Endodermal cell (in vitro differentiated cells): Measurements from ENCODE around the gene SIM1. TPM values are rescaled to one million over a fixed set of nuclear protein-coding genes. Genes with fewer than 3 reads are reported as not detected.

ENCODE experiments used
- DNase-seq: peaks from one replicate; pipeline ENCODE4 v3.0.0-alpha.2; 2017
- H3K27ac ChIP-seq: 2 replicates; pipeline ENCODE4 v1.5.1; 2013; ENCODE audit warnings: mild to moderate bottlenecking, low read depth, low read length, moderate library complexity
- H3K27me3 ChIP-seq: 2 replicates; pipeline ENCODE4 v1.6.1; 2013; ENCODE audit warnings: mild to moderate bottlenecking, low read length, moderate library complexity; ENCODE audit not compliant: insufficient read depth, control insufficient read depth, poor library complexity, severe bottlenecking
- H3K36me3 ChIP-seq: 2 replicates; pipeline ENCODE4 v1.7.0; 2013; ENCODE audit warnings: mild to moderate bottlenecking, low read length, moderate library complexity; ENCODE audit not compliant: control insufficient read depth, insufficient read depth
- H3K4me1 ChIP-seq: one replicate; pipeline ENCODE4 v1.7.0; 2013; ENCODE audit warnings: low read length; ENCODE audit not compliant: control insufficient read depth, insufficient read depth
- H3K4me3 ChIP-seq: 2 replicates; pipeline ENCODE4 v1.5.1; 2013; ENCODE audit warnings: mild to moderate bottlenecking, low read length, moderate library complexity
- H3K9ac ChIP-seq: 2 replicates; pipeline ENCODE4 v1.6.1; 2013; ENCODE audit warnings: mild to moderate bottlenecking, low read length, moderate library complexity; ENCODE audit not compliant: poor library complexity, severe bottlenecking; ENCODE audit errors: extremely low read depth
- H3K9me3 ChIP-seq: 2 replicates; pipeline ENCODE4 v1.6.1; 2013; ENCODE audit warnings: mild to moderate bottlenecking, low read length, moderate library complexity; ENCODE audit not compliant: control insufficient read depth
- H3K27ac Mint-ChIP-seq: 2 replicates; pipeline ENCODE4 v1.8.0; 2020; ENCODE audit warnings: mixed read lengths
- H3K27me3 Mint-ChIP-seq: 2 replicates; pipeline ENCODE4 v1.8.0; 2021; ENCODE audit warnings: mild to moderate bottlenecking, mixed read lengths; ENCODE audit not compliant: insufficient read depth
- H3K36me3 Mint-ChIP-seq: 2 replicates; pipeline ENCODE4 v1.8.0; 2020; ENCODE audit warnings: low read depth, mixed read lengths
- H3K4me1 Mint-ChIP-seq: 2 replicates; pipeline ENCODE4 v1.8.0; 2020; ENCODE audit warnings: mixed read lengths
- H3K4me3 Mint-ChIP-seq: 2 replicates; pipeline ENCODE4 v1.8.0; 2020; ENCODE audit warnings: mild to moderate bottlenecking, moderate library complexity, mixed read lengths
- H3K9me3 Mint-ChIP-seq: 2 replicates; pipeline ENCODE4 v1.8.0; 2020; ENCODE audit warnings: mild to moderate bottlenecking, mixed read lengths
- WGBS, 2 experiments: methylation state at CpG; one replicate each; pipeline versions ENCODE4 v1.1.5 to v1.1.7; 2013; ENCODE audit warnings: missing lambda C conversion rate in 2 of 2, mixed read lengths in 1 of 2; ENCODE audit not compliant: insufficient coverage in 1 of 2, insufficient read length in 1 of 2; 5-methylcytosine and 5-hydroxymethylcytosine counted together
- total RNA-seq, 2 donors: library from RNA; stranded (reverse); fragmentation: NEBNext Ultra II Directional in 1 of 2; extraction: Animal tissue kit (Norgen Biotek cat#: 25700) in 1 of 2; gene quantifications; 2 replicates in 1 of 2; 3 replicates in 1 of 2; pipeline ENCODE4 v1.2.1, GENCODE V29; 2021
- TF ChIP-seq, protein P1 (sequence below): fragments of 200-600 bp; sonication (generic); conservative IDR thresholded peaks from 2 replicates; pipeline ENCODE4 v1.5.0; 2021; ENCODE audit warnings: antibody characterized with exemption, mild to moderate bottlenecking

Gene SIM1
- total RNA-seq, 2 donors from 2014 or later: 0.07 to 0.31 TPM

DNA sequence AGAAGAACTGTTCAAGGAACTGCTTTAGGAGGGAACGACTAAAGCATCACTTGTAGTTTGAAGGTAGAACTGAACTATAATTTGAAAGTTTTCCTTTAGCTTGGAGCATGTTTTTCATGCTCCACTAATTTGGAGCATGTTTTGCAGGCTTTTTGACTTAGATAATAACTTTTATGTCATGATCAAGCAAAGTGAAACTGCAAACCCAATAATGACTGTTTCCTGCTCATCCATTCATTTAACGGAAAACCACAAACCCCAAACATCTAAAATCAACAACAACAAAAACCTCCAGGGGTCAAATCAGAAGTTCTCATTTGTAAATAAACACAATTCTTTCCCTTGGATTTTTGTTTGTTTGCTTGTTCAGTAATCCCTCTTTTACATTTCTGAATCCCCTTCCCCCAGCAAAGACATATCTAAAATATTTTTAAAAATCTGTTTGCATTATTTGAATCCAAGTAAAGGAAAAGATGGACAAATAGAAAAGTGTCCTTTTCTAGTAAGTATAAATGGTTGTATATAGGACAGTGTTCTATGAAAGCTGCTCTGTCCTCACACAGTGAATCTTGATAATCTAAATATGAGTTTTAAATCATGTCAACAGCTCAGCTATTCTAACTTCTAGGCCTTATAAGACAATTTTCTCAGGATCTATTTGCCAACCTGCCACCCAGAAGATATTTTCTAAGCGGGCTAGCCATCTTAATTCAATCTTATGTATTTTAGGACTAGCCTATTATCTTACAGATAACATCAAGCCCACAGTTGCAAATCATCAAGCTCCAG lies 2.6 kb downstream of the SIM1 start:
- no peaks in the 10 kb centered on the region for H3K9me3 ChIP-seq
- H3K27me3 ChIP-seq: peaks cover 100% of the 10 kb centered on the region
- whole genome bisulfite sequencing, 2 experiments: 0 to 3% methylated on average over 3 of the region's 3 CpGs
- DNase-seq: no peak
- peak overlapping the region; percentile 50 for H3K4me3 Mint-ChIP-seq
- no peaks in the 10 kb centered on the region for H3K27me3 Mint-ChIP-seq
- H3K9me3 Mint-ChIP-seq: no peaks in the 10 kb centered on the region
- H3K4me3 ChIP-seq: peak overlapping the region; percentile 78
- TF ChIP-seq, protein P1, sequence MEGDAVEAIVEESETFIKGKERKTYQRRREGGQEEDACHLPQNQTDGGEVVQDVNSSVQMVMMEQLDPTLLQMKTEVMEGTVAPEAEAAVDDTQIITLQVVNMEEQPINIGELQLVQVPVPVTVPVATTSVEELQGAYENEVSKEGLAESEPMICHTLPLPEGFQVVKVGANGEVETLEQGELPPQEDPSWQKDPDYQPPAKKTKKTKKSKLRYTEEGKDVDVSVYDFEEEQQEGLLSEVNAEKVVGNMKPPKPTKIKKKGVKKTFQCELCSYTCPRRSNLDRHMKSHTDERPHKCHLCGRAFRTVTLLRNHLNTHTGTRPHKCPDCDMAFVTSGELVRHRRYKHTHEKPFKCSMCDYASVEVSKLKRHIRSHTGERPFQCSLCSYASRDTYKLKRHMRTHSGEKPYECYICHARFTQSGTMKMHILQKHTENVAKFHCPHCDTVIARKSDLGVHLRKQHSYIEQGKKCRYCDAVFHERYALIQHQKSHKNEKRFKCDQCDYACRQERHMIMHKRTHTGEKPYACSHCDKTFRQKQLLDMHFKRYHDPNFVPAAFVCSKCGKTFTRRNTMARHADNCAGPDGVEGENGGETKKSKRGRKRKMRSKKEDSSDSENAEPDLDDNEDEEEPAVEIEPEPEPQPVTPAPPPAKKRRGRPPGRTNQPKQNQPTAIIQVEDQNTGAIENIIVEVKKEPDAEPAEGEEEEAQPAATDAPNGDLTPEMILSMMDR: no peak
- H3K27ac Mint-ChIP-seq: no peak overlapping the region
- no peaks in the 10 kb centered on the region for H3K36me3 Mint-ChIP-seq
- peaks cover 53% of the 10 kb centered on the region for H3K4me1 Mint-ChIP-seq
- no peaks in the 10 kb centered on the region for H3K36me3 ChIP-seq
- no peak overlapping the region for H3K9ac ChIP-seq
- H3K4me1 ChIP-seq: peaks cover 5% of the 10 kb centered on the region
- no peak overlapping the region for H3K27ac ChIP-seq

DNA sequence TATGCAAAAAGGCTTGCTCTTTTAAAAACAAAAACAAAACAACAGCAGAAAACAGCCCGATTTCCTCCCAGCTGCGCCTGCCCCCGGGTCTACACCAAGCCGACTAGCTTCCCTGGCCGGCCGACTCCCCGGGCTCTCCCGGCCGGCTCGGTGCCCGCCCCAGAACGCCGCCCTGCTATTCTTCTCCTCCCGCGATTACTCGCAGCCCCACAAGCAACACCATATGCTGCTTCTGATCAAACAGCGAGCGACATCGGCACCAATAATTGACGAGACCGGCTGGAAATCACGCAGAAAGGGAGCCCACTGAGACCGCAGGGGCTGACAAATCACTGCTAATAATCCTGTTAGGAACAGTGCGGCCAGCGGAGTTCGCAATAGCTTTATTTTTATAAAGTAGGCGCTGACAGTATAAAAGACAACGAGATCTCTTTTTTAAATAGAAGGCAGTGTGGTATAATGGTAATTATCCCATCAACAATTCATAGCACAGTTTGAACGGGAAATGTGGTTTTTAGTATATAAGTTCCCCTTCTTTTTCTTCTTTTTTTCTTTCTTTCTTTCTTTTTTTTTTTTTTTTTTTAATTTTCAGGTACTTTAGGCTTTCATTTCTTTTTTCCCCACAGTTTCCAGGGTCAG lies 3.3 kb downstream of the SIM1 start:
- DNase-seq: peak; percentile 84
- Mint-ChIP-seq H3K4me3 (peak overlapping the region; percentile 50), H3K4me1 (peaks cover 53% of the 10 kb centered on the region)

DNA sequence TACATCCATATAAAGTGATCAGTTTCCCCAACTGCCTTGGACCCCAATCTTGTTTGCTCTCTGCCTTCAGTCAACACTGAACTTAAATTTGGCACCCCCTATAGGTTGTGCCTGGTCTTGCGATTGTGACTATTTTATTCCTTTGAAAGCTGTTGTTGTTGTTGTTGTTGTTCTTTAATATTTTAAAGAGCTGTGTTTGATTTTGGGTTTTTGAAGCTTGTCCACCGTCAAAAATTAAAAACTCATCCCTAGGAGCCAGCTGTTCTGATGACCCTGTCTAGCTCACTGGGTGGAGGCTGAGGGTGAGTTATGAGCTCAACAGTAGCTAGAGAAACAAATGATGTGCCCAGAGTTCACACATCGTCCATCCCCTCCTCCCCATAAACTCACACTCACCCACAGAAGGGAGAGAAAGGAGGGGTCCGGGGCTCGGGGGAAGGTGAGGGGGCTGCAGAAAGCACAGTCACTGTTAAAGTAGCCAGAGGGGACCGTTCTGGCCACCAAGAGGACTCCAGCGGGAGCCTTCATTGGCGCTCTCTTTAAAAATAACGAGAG lies 4.0 kb downstream of the SIM1 start:
- Histone ChIP-seq H3K36me3 (no peaks in the 10 kb centered on the region), H3K9ac (no peak overlapping the region), H3K9me3 (no peaks in the 10 kb centered on the region), H3K27ac (no peak overlapping the region), H3K4me3 (peak overlapping the region; percentile 78), H3K27me3 (peaks cover 100% of the 10 kb centered on the region), H3K4me1 (peaks cover 8% of the 10 kb centered on the region)
- Mint-ChIP-seq H3K9me3 (no peaks in the 10 kb centered on the region), H3K27ac (no peak overlapping the region), H3K4me3 (peak overlapping the region; percentile 50), H3K36me3 (no peaks in the 10 kb centered on the region), H3K27me3 (no peaks in the 10 kb centered on the region), H3K4me1 (peaks cover 52% of the 10 kb centered on the region)
- WGBS, 2 experiments: 0 to 1% methylated on average over 1 to 8 of the region's 9 CpGs
- TF ChIP-seq, protein P1: peak; percentile 85
- peak; percentile 83 for DNase-seq

More for the DNA sequence above, 3.3 kb downstream of the SIM1 start:
- H3K27me3 Mint-ChIP-seq: no peaks in the 10 kb centered on the region
- H3K4me1 ChIP-seq: peaks cover 8% of the 10 kb centered on the region
- peak overlapping the region; percentile 78 for H3K4me3 ChIP-seq
- H3K9ac ChIP-seq: no peak overlapping the region
- H3K36me3 Mint-ChIP-seq: no peaks in the 10 kb centered on the region
- H3K27ac ChIP-seq: no peak overlapping the region
- WGBS, 2 experiments: 1 to 2% methylated on average over 7 to 27 of the region's 29 CpGs
- no peaks in the 10 kb centered on the region for H3K9me3 Mint-ChIP-seq
- no peaks in the 10 kb centered on the region for H3K9me3 ChIP-seq
- H3K36me3 ChIP-seq: no peaks in the 10 kb centered on the region
- no peak overlapping the region for H3K27ac Mint-ChIP-seq
- H3K27me3 ChIP-seq: peaks cover 100% of the 10 kb centered on the region
- TF ChIP-seq, protein P1: no peak
